GM12875 (cell line): Measurements from ENCODE around the gene ZSWIM1.

ENCODE experiments used
- H3K4me3 ChIP-seq: one replicate; pipeline ENCODE4 v1.5.1; 2011; ENCODE audit warnings: low read depth, low read length, control low read depth
- TF ChIP-seq, protein P1 (sequence below): IDR thresholded peaks from 2 replicates; pipeline ENCODE4 v1.5.1; 2011; ENCODE audit warnings: low read depth, mild to moderate bottlenecking, control low read depth, inconsistent platforms, low read length, moderate library complexity, borderline replicate concordance; ENCODE audit not compliant: insufficient read depth

Gene ZSWIM1

DNA sequence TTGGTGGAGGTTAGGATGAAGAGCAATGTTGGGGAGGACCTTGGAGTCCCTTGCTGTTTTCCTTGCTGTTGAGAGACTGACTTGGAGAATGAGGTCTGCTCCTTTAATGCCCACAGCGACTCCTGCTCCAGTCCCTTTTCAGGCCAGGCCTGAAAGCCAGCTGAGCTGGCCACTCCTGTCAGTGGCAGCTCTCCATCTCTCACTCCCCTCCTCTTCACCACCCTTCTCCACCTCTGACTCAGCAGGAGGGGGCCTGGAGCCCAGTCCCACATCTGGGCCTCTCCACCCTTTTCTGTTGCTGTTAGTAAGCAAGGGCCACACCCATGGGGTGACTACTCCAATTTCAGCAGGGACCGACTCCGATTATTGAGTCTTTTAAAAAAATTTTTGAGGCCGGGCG is 45.2 kb upstream of the ZSWIM1 start:
- H3K4me3 ChIP-seq: no peak overlapping the region

DNA sequence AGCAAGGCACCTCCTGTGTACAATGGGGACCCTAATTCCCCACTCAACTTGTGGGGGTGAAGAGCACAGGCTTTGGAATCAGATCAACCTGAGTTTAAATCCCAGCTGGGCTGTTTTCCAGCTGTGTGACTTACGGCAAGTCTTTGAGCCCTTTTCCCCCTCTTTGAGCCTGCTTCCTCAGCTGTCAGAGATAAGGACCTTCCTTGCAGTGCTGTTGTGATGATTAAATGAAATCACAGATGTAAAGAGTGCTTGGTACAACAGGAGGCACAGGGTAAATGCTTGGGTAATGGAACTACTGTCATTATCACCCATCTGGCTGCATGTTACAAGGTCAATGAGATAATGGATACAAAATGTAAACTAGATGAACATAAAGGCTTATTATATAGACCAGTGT is 44.2 kb upstream of the ZSWIM1 start:
- TF ChIP-seq, protein P1, sequence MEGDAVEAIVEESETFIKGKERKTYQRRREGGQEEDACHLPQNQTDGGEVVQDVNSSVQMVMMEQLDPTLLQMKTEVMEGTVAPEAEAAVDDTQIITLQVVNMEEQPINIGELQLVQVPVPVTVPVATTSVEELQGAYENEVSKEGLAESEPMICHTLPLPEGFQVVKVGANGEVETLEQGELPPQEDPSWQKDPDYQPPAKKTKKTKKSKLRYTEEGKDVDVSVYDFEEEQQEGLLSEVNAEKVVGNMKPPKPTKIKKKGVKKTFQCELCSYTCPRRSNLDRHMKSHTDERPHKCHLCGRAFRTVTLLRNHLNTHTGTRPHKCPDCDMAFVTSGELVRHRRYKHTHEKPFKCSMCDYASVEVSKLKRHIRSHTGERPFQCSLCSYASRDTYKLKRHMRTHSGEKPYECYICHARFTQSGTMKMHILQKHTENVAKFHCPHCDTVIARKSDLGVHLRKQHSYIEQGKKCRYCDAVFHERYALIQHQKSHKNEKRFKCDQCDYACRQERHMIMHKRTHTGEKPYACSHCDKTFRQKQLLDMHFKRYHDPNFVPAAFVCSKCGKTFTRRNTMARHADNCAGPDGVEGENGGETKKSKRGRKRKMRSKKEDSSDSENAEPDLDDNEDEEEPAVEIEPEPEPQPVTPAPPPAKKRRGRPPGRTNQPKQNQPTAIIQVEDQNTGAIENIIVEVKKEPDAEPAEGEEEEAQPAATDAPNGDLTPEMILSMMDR: no peak

More for the DNA sequence above, 45.2 kb upstream of the ZSWIM1 start:
- TF ChIP-seq, protein P1: no peak

DNA sequence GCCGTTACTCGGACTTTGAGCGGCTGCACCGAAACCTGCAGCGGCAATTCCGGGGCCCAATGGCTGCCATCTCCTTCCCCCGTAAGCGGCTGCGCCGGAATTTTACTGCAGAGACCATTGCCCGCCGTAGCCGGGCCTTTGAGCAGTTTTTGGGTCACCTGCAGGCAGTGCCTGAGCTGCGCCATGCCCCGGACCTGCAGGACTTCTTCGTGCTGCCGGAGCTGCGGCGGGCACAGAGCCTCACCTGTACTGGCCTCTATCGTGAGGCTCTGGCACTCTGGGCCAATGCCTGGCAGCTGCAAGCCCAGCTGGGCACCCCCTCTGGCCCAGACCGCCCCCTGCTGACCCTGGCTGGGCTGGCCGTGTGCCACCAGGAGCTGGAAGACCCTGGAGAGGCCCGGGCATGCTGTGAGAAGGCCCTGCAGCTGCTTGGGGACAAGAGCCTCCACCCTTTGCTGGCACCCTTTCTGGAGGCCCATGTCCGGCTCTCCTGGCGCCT is 40.3 kb upstream of the ZSWIM1 start:
- H3K4me3 ChIP-seq: no peak overlapping the region
- TF ChIP-seq, protein P1: no peak

More for the DNA sequence above, 44.2 kb upstream of the ZSWIM1 start:
- H3K4me3 ChIP-seq: no peak overlapping the region

DNA sequence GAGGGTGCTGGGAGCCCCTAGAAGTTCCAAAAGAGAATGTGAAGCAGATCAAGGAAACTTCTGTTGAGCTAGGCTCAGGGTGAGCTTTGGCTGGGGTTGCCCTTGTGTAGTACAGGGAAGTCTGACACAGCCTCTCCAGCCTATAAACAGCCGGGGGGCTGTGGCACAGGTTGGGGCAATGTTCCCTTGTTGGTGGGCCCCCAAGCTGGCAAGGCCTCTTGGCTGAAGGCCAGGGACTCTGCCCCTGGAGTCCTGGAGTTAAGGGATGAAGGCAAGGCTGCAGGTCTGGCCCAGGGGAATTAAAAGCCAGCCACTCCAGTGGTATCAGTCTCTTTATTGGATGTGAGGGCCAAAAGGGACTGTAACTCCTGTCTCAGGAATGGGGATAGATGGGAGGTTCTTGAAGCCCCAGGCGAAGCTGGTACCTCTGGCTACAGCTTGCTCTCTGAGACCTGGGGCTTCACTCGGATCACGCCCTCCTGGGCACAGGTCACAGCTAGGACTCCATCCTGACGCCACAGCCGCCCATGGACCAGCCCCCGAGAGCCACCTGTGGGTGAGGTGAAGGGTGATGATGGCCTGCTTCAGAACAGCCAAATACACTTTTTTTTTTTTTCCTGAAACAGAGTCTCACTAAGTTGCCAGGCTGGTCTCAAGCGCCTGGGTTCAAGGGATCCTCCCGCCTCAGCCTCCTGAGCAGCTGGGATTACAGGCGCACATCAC is 39.5 kb upstream of the ZSWIM1 start:
- no peak overlapping the region for H3K4me3 ChIP-seq
- TF ChIP-seq, protein P1: no peak

DNA sequence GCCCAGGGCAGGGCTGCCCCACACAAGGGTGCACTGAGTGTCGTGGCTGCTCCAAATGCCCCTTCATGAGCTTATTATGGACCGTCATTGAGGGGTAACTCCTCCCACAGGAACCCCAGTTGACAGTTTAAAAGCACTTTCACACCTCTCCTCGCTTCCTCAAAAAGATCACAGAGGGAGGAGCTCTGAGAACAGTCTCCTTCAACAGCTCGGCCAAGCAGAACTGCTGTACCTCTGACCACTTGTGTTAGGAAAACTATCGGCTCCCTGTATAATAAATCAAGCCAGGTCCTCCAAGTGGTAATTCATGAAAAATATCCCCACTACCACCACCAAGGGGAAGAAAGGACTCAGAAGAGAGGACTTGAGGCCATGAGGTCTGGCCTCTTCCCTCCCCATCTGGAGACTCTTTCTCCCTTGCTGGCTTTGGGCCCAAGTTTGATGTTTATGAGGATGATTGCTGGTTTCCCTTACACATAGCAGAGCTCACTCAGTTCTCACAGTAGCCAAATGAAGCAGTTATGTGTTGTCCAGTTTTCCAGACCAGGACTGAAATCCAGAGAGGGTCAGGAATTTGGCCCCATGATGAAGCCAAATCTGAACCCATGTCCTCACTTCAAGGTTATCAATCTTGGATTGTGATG is 38.7 kb upstream of the ZSWIM1 start:
- TF ChIP-seq, protein P1: no peak
- H3K4me3 ChIP-seq: no peak overlapping the region

DNA sequence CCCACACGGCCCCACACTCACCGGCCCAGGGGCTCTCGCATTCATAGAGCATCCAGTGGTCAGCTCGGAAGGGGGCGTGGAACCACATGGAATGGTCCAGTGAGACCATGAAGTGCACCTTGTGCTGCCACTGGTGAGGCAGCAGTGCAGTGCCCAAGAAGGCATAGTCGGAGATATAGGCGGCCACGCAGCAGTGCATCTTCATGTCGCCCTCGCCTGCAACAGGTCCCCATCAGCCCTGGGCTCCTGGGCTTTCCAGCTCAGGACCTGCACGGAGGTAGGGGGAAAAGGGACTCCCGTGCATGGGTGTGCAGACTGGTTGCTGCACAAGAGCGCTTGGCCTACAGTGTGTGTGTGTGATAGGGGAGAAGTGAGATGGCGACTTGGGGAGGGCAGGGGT is 37.5 kb upstream of the ZSWIM1 start:
- no peak overlapping the region for H3K4me3 ChIP-seq
- TF ChIP-seq, protein P1: no peak

DNA sequence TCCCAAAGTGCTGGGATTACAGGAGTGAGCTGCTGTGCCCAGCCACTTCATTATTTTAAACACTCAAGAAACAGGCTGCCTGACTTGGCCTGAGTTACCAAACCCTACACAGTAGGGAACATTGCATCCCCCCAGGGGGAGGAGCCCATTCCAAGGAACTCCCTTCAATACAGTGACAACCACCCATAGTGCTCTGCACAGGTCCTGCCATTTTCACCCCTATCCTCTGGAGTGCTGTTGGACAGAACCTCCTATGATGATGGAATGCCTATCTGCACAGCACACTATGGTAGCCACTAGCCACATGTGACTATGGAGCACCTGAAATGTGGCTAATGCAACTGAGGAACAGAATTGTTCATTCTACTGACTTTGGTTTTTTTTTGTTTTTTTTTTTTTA is 35.6 kb upstream of the ZSWIM1 start:
- TF ChIP-seq, protein P1: no peak
- no peak overlapping the region for H3K4me3 ChIP-seq
